ENCODE data around the gene STXBP2. TPM values are rescaled to one million over a fixed set of nuclear protein-coding genes. Genes with fewer than 3 reads are reported as not detected.
A peak's percentile ranks its signal among the peaks of the same experiment; 100 is the strongest.

The STXBP2 gene
- total RNA-seq, 1 experiment from 2014 or later, result 92.5 TPM

GRCh38 chr19:7618771-7619510 lies 18.0 kb upstream of the STXBP2 start:
- no peaks in the 10 kb centered on the region for H3K9me3 Mint-ChIP-seq
- WGBS (ENCODE audit: extremely low coverage, insufficient read length, low lambda C conversion rate), result no CpG with 5 or more reads among the region's 21 CpGs
- peaks cover 2% of the 10 kb centered on the region; the same call in 1 of the 2 replicates for H3K27me3 ChIP-seq (ENCODE audit: insufficient read depth, low read length)
- H3K4me2 ChIP-seq (ENCODE audit: insufficient read depth, insufficient read length, low read length), result no peak overlapping the region
- no peak overlapping the region for H4K5ac ChIP-seq (ENCODE audit: insufficient read length, low read depth, low read length)
- H3K23me2 ChIP-seq (ENCODE audit: insufficient read length, low read depth, low read length, poor library complexity, severe bottlenecking), result no peaks in the 10 kb centered on the region
- no peak overlapping the region for H3K4ac ChIP-seq (ENCODE audit: low read depth, low read length)
- no peak overlapping the region for H3K27ac ChIP-seq (ENCODE audit: insufficient read length, low read depth, low read length)
- H2BK20ac ChIP-seq (ENCODE audit: low read depth, low read length, poor library complexity, severe bottlenecking), result no peak overlapping the region
- no peaks in the 10 kb centered on the region for H3K4me1 ChIP-seq (ENCODE audit: insufficient read depth, low read length)
- no peak overlapping the region for H2BK15ac ChIP-seq (ENCODE audit: low read depth, low read length)
- H2AFZ ChIP-seq (ENCODE audit: low read length), result no peak overlapping the region
- TF ChIP-seq, protein P1, sequence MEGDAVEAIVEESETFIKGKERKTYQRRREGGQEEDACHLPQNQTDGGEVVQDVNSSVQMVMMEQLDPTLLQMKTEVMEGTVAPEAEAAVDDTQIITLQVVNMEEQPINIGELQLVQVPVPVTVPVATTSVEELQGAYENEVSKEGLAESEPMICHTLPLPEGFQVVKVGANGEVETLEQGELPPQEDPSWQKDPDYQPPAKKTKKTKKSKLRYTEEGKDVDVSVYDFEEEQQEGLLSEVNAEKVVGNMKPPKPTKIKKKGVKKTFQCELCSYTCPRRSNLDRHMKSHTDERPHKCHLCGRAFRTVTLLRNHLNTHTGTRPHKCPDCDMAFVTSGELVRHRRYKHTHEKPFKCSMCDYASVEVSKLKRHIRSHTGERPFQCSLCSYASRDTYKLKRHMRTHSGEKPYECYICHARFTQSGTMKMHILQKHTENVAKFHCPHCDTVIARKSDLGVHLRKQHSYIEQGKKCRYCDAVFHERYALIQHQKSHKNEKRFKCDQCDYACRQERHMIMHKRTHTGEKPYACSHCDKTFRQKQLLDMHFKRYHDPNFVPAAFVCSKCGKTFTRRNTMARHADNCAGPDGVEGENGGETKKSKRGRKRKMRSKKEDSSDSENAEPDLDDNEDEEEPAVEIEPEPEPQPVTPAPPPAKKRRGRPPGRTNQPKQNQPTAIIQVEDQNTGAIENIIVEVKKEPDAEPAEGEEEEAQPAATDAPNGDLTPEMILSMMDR (conservative IDR thresholded peaks at IDR 0.05), result no peak
- no peak overlapping the region for H3K9ac ChIP-seq (ENCODE audit: extremely low read depth, insufficient read length, low read length)
- H3K27me3 Mint-ChIP-seq (ENCODE audit: low read depth), result no peaks in the 10 kb centered on the region
- H3K14ac ChIP-seq (ENCODE audit: insufficient read depth, low read length), result no peak overlapping the region
- H3K27ac Mint-ChIP-seq, result peak overlapping the region in 1 of 3 experiments; percentile 57; a peak in 1 of 7 replicates
- peaks cover 27 to 54% (median 53%) of the 10 kb centered on the region in 3 experiments for H3K36me3 Mint-ChIP-seq (ENCODE audit: insufficient read depth in 1 of 3, low read depth in 3 of 3)
- no peaks in the 10 kb centered on the region for H3K9me3 ChIP-seq (ENCODE audit: control insufficient read depth, low read depth, low read length)
- H2BK12ac ChIP-seq (ENCODE audit: insufficient read length, low read depth, low read length), result no peak overlapping the region
- H3K23ac ChIP-seq (ENCODE audit: insufficient read length, low read depth, low read length), result no peak overlapping the region
- no peak overlapping the region for H3T11ph ChIP-seq (ENCODE audit: low read length)
- no peak overlapping the region for H3K18ac ChIP-seq (ENCODE audit: insufficient read length, low read depth, low read length)
- H2BK120ac ChIP-seq (ENCODE audit: low read depth, low read length, poor library complexity, severe bottlenecking), result no peak overlapping the region
- no peaks in the 10 kb centered on the region for H3K79me1 ChIP-seq (ENCODE audit: insufficient read depth, low read depth, low read length, poor library complexity, severe bottlenecking)
- H4K20me1 ChIP-seq (ENCODE audit: control insufficient read depth, insufficient read depth, insufficient read length), result no peaks in the 10 kb centered on the region
- no peak overlapping the region for H2BK5ac ChIP-seq (ENCODE audit: insufficient read length, low read length)
- peak overlapping the region in 1 of 2 experiments; percentile 38; a peak in 1 of 5 replicates for H3K4me3 Mint-ChIP-seq
- H3K79me2 ChIP-seq (ENCODE audit: insufficient read depth, low read length), result no peaks in the 10 kb centered on the region
- no peak overlapping the region for H3K56ac ChIP-seq (ENCODE audit: insufficient read length, low read depth, low read length)
- DNase-seq, result no peak
- H3K4me1 Mint-ChIP-seq, result no peaks in the 10 kb centered on the region
- no peak overlapping the region for H4K8ac ChIP-seq (replicated peaks; ENCODE audit: insufficient read length, low read depth, low read length)
- no peak overlapping the region for H4K91ac ChIP-seq (ENCODE audit: insufficient read length, low read depth, low read length)
- H2AK5ac ChIP-seq (ENCODE audit: insufficient read length, low read length), result no peak overlapping the region
